ENCODE data around the gene CDH4. TPM values are rescaled to one million over a fixed set of nuclear protein-coding genes. Genes with fewer than 3 reads are reported as not detected.

CDH4 gene
- total RNA-seq, 1 donor from 2014 or later: 39.7 TPM

GRCh38 chr20:61682114-61682995 is 430.3 kb downstream of the CDH4 start:
- DNase-seq (ENCODE audit: low read depth): no peak
- Histone ChIP-seq H3K27me3 (ENCODE audit: control insufficient read depth, insufficient read depth, low read length) (peaks cover 2% of the 10 kb centered on the region), H3K36me3 (ENCODE audit: control insufficient read depth, insufficient read depth, low read length) (no peaks in the 10 kb centered on the region), H3K4me3 (ENCODE audit: low read depth, low read length) (no peak overlapping the region)
- TF ChIP-seq CTCF (IDR thresholded peaks at IDR 0.05; ENCODE audit: insufficient read depth, low read length, poor library complexity, severe bottlenecking): no peak

- no peak for TF ChIP-seq CTCF (IDR thresholded peaks at IDR 0.05; ENCODE audit: insufficient read depth, low read length, poor library complexity, severe bottlenecking)
- H3K4me3 ChIP-seq (ENCODE audit: low read depth, low read length): no peak overlapping the region
- no peaks in the 10 kb centered on the region for H3K36me3 ChIP-seq (ENCODE audit: control insufficient read depth, insufficient read depth, low read length)
- DNase-seq (ENCODE audit: low read depth): no peak
- peaks cover 2% of the 10 kb centered on the region for H3K27me3 ChIP-seq (ENCODE audit: control insufficient read depth, insufficient read depth, low read length)
These were observed 431.1 kb downstream of the CDH4 start for GRCh38 chr20:61682996-61683681.

- no peak overlapping the region for H3K4me3 ChIP-seq (ENCODE audit: low read depth, low read length)
- DNase-seq (ENCODE audit: low read depth): no peak
- H3K27me3 ChIP-seq (ENCODE audit: control insufficient read depth, insufficient read depth, low read length): peaks cover 2% of the 10 kb centered on the region
- no peaks in the 10 kb centered on the region for H3K36me3 ChIP-seq (ENCODE audit: control insufficient read depth, insufficient read depth, low read length)
- TF ChIP-seq CTCF (IDR thresholded peaks at IDR 0.05; ENCODE audit: insufficient read depth, low read length, poor library complexity, severe bottlenecking): no peak
These were observed 431.7 kb downstream of the CDH4 start for GRCh38 chr20:61683721-61684120.

GRCh38 chr20:61684136-61684535 is 432.1 kb downstream of the CDH4 start:
- H3K27me3 ChIP-seq (ENCODE audit: control insufficient read depth, insufficient read depth, low read length): peaks cover 2% of the 10 kb centered on the region
- no peak for TF ChIP-seq CTCF (IDR thresholded peaks at IDR 0.05; ENCODE audit: insufficient read depth, low read length, poor library complexity, severe bottlenecking)
- H3K4me3 ChIP-seq (ENCODE audit: low read depth, low read length): no peak overlapping the region
- H3K36me3 ChIP-seq (ENCODE audit: control insufficient read depth, insufficient read depth, low read length): no peaks in the 10 kb centered on the region
- no peak for DNase-seq (ENCODE audit: low read depth)

- H3K4me3 ChIP-seq (ENCODE audit: low read depth, low read length): no peak overlapping the region
- peaks cover 2% of the 10 kb centered on the region for H3K27me3 ChIP-seq (ENCODE audit: control insufficient read depth, insufficient read depth, low read length)
- DNase-seq (ENCODE audit: low read depth): no peak
- no peak for TF ChIP-seq CTCF (IDR thresholded peaks at IDR 0.05; ENCODE audit: insufficient read depth, low read length, poor library complexity, severe bottlenecking)
- H3K36me3 ChIP-seq (ENCODE audit: control insufficient read depth, insufficient read depth, low read length): no peaks in the 10 kb centered on the region
These were observed 432.6 kb downstream of the CDH4 start for GRCh38 chr20:61684583-61685235.
